GM21381 (cell line): ENCODE measurements around the gene MYH9.

Source experiments
- ATAC-seq: cut with Tn5 transposase; IDR thresholded peaks from one replicate; pipeline ENCODE4 v1.9.1; 2021; ENCODE audit warnings: mild to moderate bottlenecking, moderate library complexity; ENCODE audit not compliant: unreplicated experiment

The MYH9 gene

GRCh38 chr22:36333644-36334043 is 54.1 kb downstream of the MYH9 start:
- no peak for ATAC-seq

- no peak for ATAC-seq
These were observed 55.0 kb downstream of the MYH9 start for GRCh38 chr22:36332623-36333332.

GRCh38 chr22:36331912-36332622 is 55.7 kb downstream of the MYH9 start:
- ATAC-seq = no peak

- peak; percentile 65 for ATAC-seq
These were observed 56.4 kb downstream of the MYH9 start for GRCh38 chr22:36331306-36331911.

- ATAC-seq = no peak
These were observed 57.0 kb downstream of the MYH9 start for GRCh38 chr22:36330655-36331305.

GRCh38 chr22:36330127-36330526 is 57.6 kb downstream of the MYH9 start:
- ATAC-seq = no peak

- no peak for ATAC-seq
These were observed 58.3 kb downstream of the MYH9 start for GRCh38 chr22:36329254-36330078.

GRCh38 chr22:36328635-36329253 is 59.0 kb downstream of the MYH9 start:
- ATAC-seq = no peak

GRCh38 chr22:36327922-36328551 is 59.7 kb downstream of the MYH9 start:
- no peak for ATAC-seq

GRCh38 chr22:36326178-36327161 is 61.3 kb downstream of the MYH9 start:
- no peak for ATAC-seq

GRCh38 chr22:36325154-36326031 is 62.4 kb downstream of the MYH9 start:
- no peak for ATAC-seq

GRCh38 chr22:36324414-36324813 is 63.4 kb downstream of the MYH9 start:
- ATAC-seq = no peak

- no peak for ATAC-seq
These were observed 63.9 kb downstream of the MYH9 start for GRCh38 chr22:36323855-36324331.

- no peak for ATAC-seq
These were observed 64.4 kb downstream of the MYH9 start for GRCh38 chr22:36323182-36323854.

- no peak for ATAC-seq
These were observed 65.2 kb downstream of the MYH9 start for GRCh38 chr22:36322602-36322915.

GRCh38 chr22:36321797-36322601 is 65.8 kb downstream of the MYH9 start:
- no peak for ATAC-seq
